Astrocyte (in vitro differentiated cells and primary cell): ENCODE results near the gene MKI67. TPM values are rescaled to one million over a fixed set of nuclear protein-coding genes. Genes with fewer than 3 reads are reported as not detected.

ENCODE experiments used
- DNase-seq: peaks from one replicate; pipeline ENCODE4 v3.0.0-alpha.2; 2010; ENCODE audit warnings: low read depth
- FAIRE-seq: peaks from 2 replicates; lab custom pipeline; 2011; peaks lifted over from hg19 to GRCh38; lab: Jason Lieb, UNC
- H2AFZ ChIP-seq: 2 replicates; pipeline ENCODE4 v1.6.0; 2012; ENCODE audit warnings: low read depth, low read length, inconsistent platforms
- H3K27ac ChIP-seq: 2 replicates; pipeline ENCODE4 v1.5.1; 2011; ENCODE audit warnings: low read depth, low read length, inconsistent platforms
- H3K27me3 ChIP-seq: 2 replicates; pipeline ENCODE4 v1.6.0; 2011; ENCODE audit warnings: low read length, inconsistent platforms; ENCODE audit not compliant: insufficient read depth
- H3K36me3 ChIP-seq: 2 replicates; pipeline ENCODE4 v1.5.1; 2011; ENCODE audit warnings: low read length, inconsistent platforms; ENCODE audit not compliant: insufficient read depth
- H3K4me1 ChIP-seq: 2 replicates; pipeline ENCODE4 v1.5.1; 2011; ENCODE audit warnings: low read length, inconsistent platforms; ENCODE audit not compliant: insufficient read depth
- H3K4me2 ChIP-seq: 2 replicates; pipeline ENCODE4 v1.6.0; 2012; ENCODE audit warnings: low read length, inconsistent platforms
- H3K4me3 ChIP-seq: 2 replicates; pipeline ENCODE4 v1.5.1; 2011; ENCODE audit warnings: low read depth, mild to moderate bottlenecking, low read length, inconsistent platforms; ENCODE audit not compliant: insufficient read depth
- H3K79me2 ChIP-seq: 2 replicates; pipeline ENCODE4 v1.6.0; 2012; ENCODE audit warnings: mild to moderate bottlenecking, low read length, inconsistent platforms; ENCODE audit not compliant: insufficient read depth
- H3K9ac ChIP-seq: 2 replicates; pipeline ENCODE4 v1.6.0; 2012; ENCODE audit warnings: mild to moderate bottlenecking, low read length, inconsistent platforms
- H3K9me3 ChIP-seq: 2 replicates; pipeline ENCODE4 v1.5.1; 2012; ENCODE audit warnings: low read depth, mild to moderate bottlenecking, low read length, inconsistent platforms; ENCODE audit not compliant: insufficient read depth
- H4K20me1 ChIP-seq: 2 replicates; pipeline ENCODE4 v1.6.0; 2012; ENCODE audit warnings: low read length, inconsistent platforms; ENCODE audit not compliant: insufficient read depth
- H3K27ac Mint-ChIP-seq: one replicate; pipeline ENCODE4 v1.8.0; 2021; ENCODE audit warnings: mild to moderate bottlenecking, mixed read lengths; ENCODE audit not compliant: unreplicated experiment
- H3K27me3 Mint-ChIP-seq: one replicate; pipeline ENCODE4 v1.8.0; 2021; ENCODE audit warnings: low read depth, mixed read lengths; ENCODE audit not compliant: unreplicated experiment
- H3K36me3 Mint-ChIP-seq: one replicate; pipeline ENCODE4 v1.8.0; 2021; ENCODE audit warnings: low read depth, mixed read lengths; ENCODE audit not compliant: unreplicated experiment
- H3K4me1 Mint-ChIP-seq: one replicate; pipeline ENCODE4 v1.8.0; 2021; ENCODE audit warnings: low read depth, mixed read lengths; ENCODE audit not compliant: unreplicated experiment
- H3K4me3 Mint-ChIP-seq: one replicate; pipeline ENCODE4 v1.8.0; 2021; ENCODE audit warnings: mild to moderate bottlenecking, moderate library complexity, mixed read lengths; ENCODE audit not compliant: unreplicated experiment
- H3K9me3 Mint-ChIP-seq: one replicate; pipeline ENCODE4 v1.8.0; 2021; ENCODE audit warnings: mild to moderate bottlenecking, mixed read lengths; ENCODE audit not compliant: unreplicated experiment
- CTCF ChIP-seq: IDR thresholded peaks from 2 replicates; pipeline ENCODE4 v1.5.1; 2011; ENCODE audit warnings: low read depth, mild to moderate bottlenecking, inconsistent platforms, low read length, moderate library complexity; ENCODE audit not compliant: insufficient read depth
- EZH2 ChIP-seq: IDR thresholded peaks from 2 replicates; pipeline ENCODE4 v1.6.1; 2012; ENCODE audit warnings: mild to moderate bottlenecking, low read length, inconsistent platforms; ENCODE audit not compliant: insufficient read depth
- total RNA-seq: library from RNA; stranded (reverse); gene quantifications from 2 replicates; pipeline ENCODE4 v1.2.1, GENCODE V29; 2021

The MKI67 gene
- total RNA-seq, 1 donor from 2014 or later, result 4.6 TPM

- Mint-ChIP-seq H3K4me1 (no peaks in the 10 kb centered on the region), H3K36me3 (peaks cover 38% of the 10 kb centered on the region), H3K4me3 (no peak overlapping the region), H3K27me3 (no peaks in the 10 kb centered on the region), H3K9me3 (peaks cover 4% of the 10 kb centered on the region), H3K27ac (no peak overlapping the region)
- Histone ChIP-seq H3K4me1 (no peaks in the 10 kb centered on the region), H3K9ac (no peak overlapping the region), H3K79me2 (no peaks in the 10 kb centered on the region), H3K36me3 (no peaks in the 10 kb centered on the region), H3K9me3 (peaks cover 2% of the 10 kb centered on the region), H2AFZ (no peak overlapping the region), H3K27ac (no peak overlapping the region), H4K20me1 (no peaks in the 10 kb centered on the region), H3K4me2 (no peak overlapping the region), H3K4me3 (no peak overlapping the region), H3K27me3 (no peaks in the 10 kb centered on the region)
- FAIRE-seq, result no peak
- no peak for DNase-seq
- no peak for TF ChIP-seq EZH2
- no peak for TF ChIP-seq CTCF
Measured at GRCh38 chr10:128055061-128055868, 71.0 kb downstream of the MKI67 start.

DNA sequence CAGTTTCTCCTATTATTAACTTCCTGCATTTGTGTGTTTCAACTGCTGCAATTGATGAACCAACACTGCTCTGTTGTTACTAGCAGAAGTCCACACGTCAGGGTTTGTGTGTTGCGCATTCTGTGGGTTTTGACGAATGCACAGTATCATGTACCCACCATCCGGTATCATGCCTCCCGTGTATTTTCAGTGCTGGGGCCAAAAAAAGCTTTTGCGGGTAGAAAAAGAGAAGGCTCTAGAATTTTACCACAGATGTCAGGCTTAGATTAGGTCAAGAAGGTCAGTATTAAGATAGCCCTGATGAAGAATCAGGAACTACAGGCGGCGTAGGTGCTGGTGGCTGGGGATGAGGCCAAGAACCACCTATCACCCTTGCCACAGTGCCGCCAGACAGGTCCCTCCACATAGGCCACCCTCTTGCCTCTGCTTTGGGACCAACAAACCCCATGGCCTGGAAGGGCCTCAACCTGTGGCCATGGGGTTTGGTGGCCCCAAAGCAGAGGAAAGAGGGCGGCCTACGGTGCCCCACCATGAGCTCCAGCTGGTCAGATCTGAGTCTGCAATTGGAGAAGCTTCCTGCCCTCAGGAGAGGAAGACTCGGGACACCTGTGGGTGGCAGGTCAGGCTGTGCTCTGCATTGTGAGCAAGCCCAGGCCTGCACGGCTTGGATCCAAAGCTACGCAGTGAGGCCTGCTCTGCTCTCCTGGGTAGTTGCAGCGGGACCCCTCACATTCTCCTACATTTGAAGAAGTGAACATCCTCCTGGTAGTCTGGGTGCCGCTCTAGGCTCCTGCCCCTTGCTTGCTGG is 71.9 kb downstream of the MKI67 start:
- Mint-ChIP-seq H3K27ac (no peak overlapping the region), H3K9me3 (peaks cover 6% of the 10 kb centered on the region), H3K4me1 (no peaks in the 10 kb centered on the region), H3K36me3 (peaks cover 39% of the 10 kb centered on the region), H3K27me3 (no peaks in the 10 kb centered on the region), H3K4me3 (no peak overlapping the region)
- no peaks in the 10 kb centered on the region for H4K20me1 ChIP-seq
- H3K9ac ChIP-seq, result no peak overlapping the region
- no peaks in the 10 kb centered on the region for H3K4me1 ChIP-seq
- no peaks in the 10 kb centered on the region for H3K79me2 ChIP-seq
- H3K27me3 ChIP-seq, result no peaks in the 10 kb centered on the region
- DNase-seq (no peak), FAIRE-seq (no peak)
- H2AFZ ChIP-seq, result no peak overlapping the region
- no peaks in the 10 kb centered on the region for H3K36me3 ChIP-seq
- TF ChIP-seq EZH2, result no peak
- H3K4me2 ChIP-seq, result no peak overlapping the region
- no peaks in the 10 kb centered on the region for H3K9me3 ChIP-seq
- H3K4me3 ChIP-seq, result no peak overlapping the region
- no peak overlapping the region for H3K27ac ChIP-seq

GRCh38 chr10:128053356-128053755 is 72.9 kb downstream of the MKI67 start:
- no peaks in the 10 kb centered on the region for H3K4me1 ChIP-seq
- no peak overlapping the region for H3K9ac ChIP-seq
- no peaks in the 10 kb centered on the region for H3K27me3 ChIP-seq
- Mint-ChIP-seq H3K27ac (no peak overlapping the region), H3K36me3 (peaks cover 35% of the 10 kb centered on the region), H3K9me3 (peaks cover 6% of the 10 kb centered on the region), H3K4me1 (peaks cover 6% of the 10 kb centered on the region), H3K4me3 (no peak overlapping the region), H3K27me3 (no peaks in the 10 kb centered on the region)
- H3K27ac ChIP-seq, result no peak overlapping the region
- TF ChIP-seq EZH2 (no peak), CTCF (no peak)
- H3K4me3 ChIP-seq, result no peak overlapping the region
- H4K20me1 ChIP-seq, result no peaks in the 10 kb centered on the region
- H2AFZ ChIP-seq, result no peak overlapping the region
- no peaks in the 10 kb centered on the region for H3K79me2 ChIP-seq
- no peaks in the 10 kb centered on the region for H3K9me3 ChIP-seq
- no peak overlapping the region for H3K4me2 ChIP-seq
- H3K36me3 ChIP-seq, result no peaks in the 10 kb centered on the region
- FAIRE-seq, result no peak
- no peak for DNase-seq
